Activated T-cell treated with anti-CD3 and anti-CD28 coated beads, Interleukin-2, amount 50 U/mL, for 72 hours (primary cell): ENCODE data around the gene C3orf20. TPM values are rescaled to one million over a fixed set of nuclear protein-coding genes. Genes with fewer than 3 reads are reported as not detected.

Source experiments
- ATAC-seq, 2 donors: fragments of 150-1000 bp; cut with Tn5 transposase; replicated peaks in 1 of 2; 2 replicates each; pipeline ENCODE4 v1.10.0; 2021; ENCODE audit warnings: moderate library complexity in 2 of 2, mild to moderate bottlenecking in 1 of 2
- DNase-seq, 2 donors: peaks; one replicate each; pipeline ENCODE4 v3.0.0; 2021 to 2022; ENCODE audit warnings: mixed read lengths in 1 of 2
- H3K27ac Mint-ChIP-seq: one replicate; pipeline ENCODE4 v1.8.0; 2022; ENCODE audit warnings: mild to moderate bottlenecking, moderate library complexity, mixed read lengths
- H3K27me3 Mint-ChIP-seq: one replicate; pipeline ENCODE4 v1.8.0; 2022; ENCODE audit warnings: low read depth, mixed read lengths
- H3K36me3 Mint-ChIP-seq, 2 donors: one replicate each; pipeline ENCODE4 v1.8.0; 2022; ENCODE audit warnings: mixed read lengths in 2 of 2, mild to moderate bottlenecking in 1 of 2; ENCODE audit not compliant: insufficient read depth in 2 of 2
- H3K4me1 Mint-ChIP-seq: one replicate; pipeline ENCODE4 v1.8.0; 2022; ENCODE audit warnings: low read depth, mixed read lengths
- H3K4me3 Mint-ChIP-seq, 2 donors: one replicate each; pipeline ENCODE4 v1.8.0; 2022; ENCODE audit warnings: mild to moderate bottlenecking in 2 of 2, mixed read lengths in 2 of 2, moderate library complexity in 2 of 2
- H3K9me3 Mint-ChIP-seq, 2 donors: one replicate each; pipeline ENCODE4 v1.8.0; 2022; ENCODE audit warnings: mixed read lengths in 2 of 2
- total RNA-seq, 2 donors: library from RNA; stranded (reverse); gene quantifications; one replicate each; pipeline ENCODE4 v1.2.3, GENCODE V29; 2022

Gene C3orf20
- total RNA-seq, 2 donors from 2014 or later = 0.51 to 1.1 TPM

- H3K27me3 Mint-ChIP-seq = no peaks in the 10 kb centered on the region
- H3K36me3 Mint-ChIP-seq = no peaks in the 10 kb centered on the region
- DNase-seq (no peak), ATAC-seq (no peak)
- no peak overlapping the region for H3K4me3 Mint-ChIP-seq
- H3K4me1 Mint-ChIP-seq = peaks cover 5% of the 10 kb centered on the region
- H3K27ac Mint-ChIP-seq = no peak overlapping the region
- H3K9me3 Mint-ChIP-seq = no peaks in the 10 kb centered on the region
Measured at GRCh38 chr3:14758297-14758696, 83.4 kb downstream of the C3orf20 start.

GRCh38 chr3:14758959-14759358 is 84.0 kb downstream of the C3orf20 start:
- H3K36me3 Mint-ChIP-seq = no peaks in the 10 kb centered on the region
- no peaks in the 10 kb centered on the region for H3K27me3 Mint-ChIP-seq
- no peak overlapping the region for H3K27ac Mint-ChIP-seq
- DNase-seq (no peak), ATAC-seq (no peak)
- H3K4me3 Mint-ChIP-seq = no peak overlapping the region
- peaks cover 5% of the 10 kb centered on the region for H3K4me1 Mint-ChIP-seq
- H3K9me3 Mint-ChIP-seq = no peaks in the 10 kb centered on the region

DNA sequence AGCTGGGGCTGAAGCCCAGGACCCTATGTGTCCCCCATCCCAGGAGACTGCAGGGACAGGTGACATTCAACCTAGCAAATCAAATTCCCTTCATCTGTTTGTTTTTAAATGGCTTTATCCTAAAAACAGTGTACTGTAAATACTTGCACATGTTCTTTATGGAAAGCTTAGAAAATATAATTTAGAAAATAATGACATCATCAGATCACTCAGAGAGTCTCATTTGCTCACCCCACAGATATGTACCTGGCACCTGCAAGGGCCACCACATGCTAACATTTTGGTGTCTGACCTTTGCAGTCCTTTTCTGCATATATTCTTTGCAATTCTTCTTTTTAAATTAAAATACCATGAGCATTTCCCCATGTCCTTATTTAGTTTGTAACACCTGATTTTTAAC is 85.2 kb downstream of the C3orf20 start:
- DNase-seq (no peak), ATAC-seq (no peak)
- H3K27me3 Mint-ChIP-seq = no peaks in the 10 kb centered on the region
- H3K9me3 Mint-ChIP-seq = no peaks in the 10 kb centered on the region
- H3K4me3 Mint-ChIP-seq = no peak overlapping the region
- no peak overlapping the region for H3K27ac Mint-ChIP-seq
- H3K4me1 Mint-ChIP-seq = peaks cover 5% of the 10 kb centered on the region
- H3K36me3 Mint-ChIP-seq = no peaks in the 10 kb centered on the region

- Mint-ChIP-seq H3K9me3 (no peaks in the 10 kb centered on the region), H3K4me1 (peaks cover 5% of the 10 kb centered on the region), H3K27me3 (no peaks in the 10 kb centered on the region), H3K36me3 (no peaks in the 10 kb centered on the region), H3K4me3 (no peak overlapping the region), H3K27ac (no peak overlapping the region)
- ATAC-seq = no peak
- no peak for DNase-seq
Measured at GRCh38 chr3:14761121-14761672, 86.3 kb downstream of the C3orf20 start.

DNA sequence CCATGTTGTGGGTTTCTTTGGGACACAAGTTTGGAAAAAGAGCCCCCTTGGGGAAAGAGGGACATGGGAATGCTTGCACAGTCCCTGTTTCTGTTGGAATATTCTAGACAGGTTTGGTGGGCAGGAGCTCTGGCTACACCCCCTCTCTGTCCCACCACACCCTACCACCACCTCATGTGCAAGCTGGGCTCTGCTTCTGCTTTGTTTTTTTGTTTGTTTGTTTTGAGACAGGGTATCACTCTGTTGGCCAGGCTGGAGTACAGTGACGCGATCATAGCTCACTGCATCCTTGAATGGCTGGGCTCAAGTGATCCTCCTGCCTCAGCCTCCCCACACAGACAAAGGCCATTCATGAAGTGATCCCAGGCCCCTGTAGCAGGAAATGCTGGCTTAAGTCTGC is 86.9 kb downstream of the C3orf20 start:
- no peak overlapping the region for H3K4me3 Mint-ChIP-seq
- no peak for ATAC-seq
- H3K4me1 Mint-ChIP-seq = peaks cover 5% of the 10 kb centered on the region
- H3K27ac Mint-ChIP-seq = no peak overlapping the region
- H3K27me3 Mint-ChIP-seq = no peaks in the 10 kb centered on the region
- no peak for DNase-seq
- no peaks in the 10 kb centered on the region for H3K36me3 Mint-ChIP-seq
- no peaks in the 10 kb centered on the region for H3K9me3 Mint-ChIP-seq

DNA sequence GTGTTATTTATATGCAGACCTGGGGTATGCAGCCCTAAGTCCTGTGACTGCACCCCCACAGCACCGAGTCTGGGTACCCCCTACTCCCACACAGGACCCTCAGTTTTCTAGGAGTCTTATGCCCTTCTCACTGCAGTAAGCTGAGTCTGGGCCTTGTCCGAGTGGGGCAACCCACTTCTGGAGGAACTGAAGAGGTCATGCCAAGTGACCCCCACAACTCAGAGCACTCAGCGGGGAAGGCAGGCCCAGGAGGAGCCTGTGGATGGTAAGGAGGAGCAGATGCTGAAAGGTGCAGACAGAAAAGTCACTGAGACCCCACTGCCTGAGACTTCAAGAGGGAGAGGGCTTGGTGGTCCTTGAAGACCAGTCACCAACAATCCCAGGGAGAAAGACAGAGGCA is 87.8 kb downstream of the C3orf20 start:
- H3K4me3 Mint-ChIP-seq = no peak overlapping the region
- ATAC-seq = no peak
- H3K9me3 Mint-ChIP-seq = no peaks in the 10 kb centered on the region
- no peak overlapping the region for H3K27ac Mint-ChIP-seq
- no peak for DNase-seq
- H3K27me3 Mint-ChIP-seq = no peaks in the 10 kb centered on the region
- peaks cover 5% of the 10 kb centered on the region for H3K4me1 Mint-ChIP-seq
- H3K36me3 Mint-ChIP-seq = no peaks in the 10 kb centered on the region

DNA sequence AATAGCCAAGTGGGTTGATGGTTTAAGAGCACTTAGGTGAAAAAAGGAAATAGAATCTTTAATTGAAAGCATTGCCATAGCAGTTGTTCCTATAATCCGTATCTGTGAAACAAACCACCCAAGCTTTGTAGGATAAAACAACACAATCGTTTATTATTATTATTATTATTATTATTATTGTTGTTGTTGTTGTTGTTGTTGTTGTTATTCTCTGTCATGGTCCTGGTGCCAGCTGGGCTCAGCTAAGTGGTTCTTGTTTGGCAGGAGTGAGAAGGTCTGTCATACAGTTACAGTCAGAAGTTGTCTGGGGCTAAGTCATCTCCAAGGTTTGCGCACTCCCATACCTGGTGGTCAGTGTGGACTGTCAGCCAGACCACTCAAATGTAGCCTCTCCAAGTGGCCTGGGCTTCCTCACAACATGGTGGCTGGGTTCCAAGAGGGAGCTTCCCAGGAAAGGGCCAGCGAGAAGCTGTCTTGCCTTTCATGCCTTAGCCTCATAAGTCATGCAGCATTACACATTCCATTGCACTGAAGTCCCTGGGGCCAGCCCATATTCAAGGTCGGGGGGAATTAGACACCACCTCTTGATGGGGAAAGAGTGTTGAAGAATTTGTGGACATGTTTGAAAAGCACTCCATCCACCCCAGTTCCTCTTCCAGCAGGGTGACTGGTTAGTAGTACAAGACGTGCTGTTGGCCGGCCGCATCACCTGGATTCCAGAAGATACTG is 89.6 kb downstream of the C3orf20 start:
- no peaks in the 10 kb centered on the region for H3K27me3 Mint-ChIP-seq
- H3K27ac Mint-ChIP-seq = no peak overlapping the region
- no peak overlapping the region for H3K4me3 Mint-ChIP-seq
- no peak for DNase-seq
- peaks cover 5% of the 10 kb centered on the region for H3K4me1 Mint-ChIP-seq
- H3K36me3 Mint-ChIP-seq = no peaks in the 10 kb centered on the region
- ATAC-seq = no peak
- H3K9me3 Mint-ChIP-seq = no peaks in the 10 kb centered on the region

GRCh38 chr3:14765060-14765400 is 90.1 kb downstream of the C3orf20 start:
- H3K27ac Mint-ChIP-seq = no peak overlapping the region
- ATAC-seq = no peak
- H3K36me3 Mint-ChIP-seq = no peaks in the 10 kb centered on the region
- no peak overlapping the region for H3K4me3 Mint-ChIP-seq
- no peaks in the 10 kb centered on the region for H3K27me3 Mint-ChIP-seq
- peaks cover 5% of the 10 kb centered on the region for H3K4me1 Mint-ChIP-seq
- no peak for DNase-seq
- no peaks in the 10 kb centered on the region for H3K9me3 Mint-ChIP-seq

DNA sequence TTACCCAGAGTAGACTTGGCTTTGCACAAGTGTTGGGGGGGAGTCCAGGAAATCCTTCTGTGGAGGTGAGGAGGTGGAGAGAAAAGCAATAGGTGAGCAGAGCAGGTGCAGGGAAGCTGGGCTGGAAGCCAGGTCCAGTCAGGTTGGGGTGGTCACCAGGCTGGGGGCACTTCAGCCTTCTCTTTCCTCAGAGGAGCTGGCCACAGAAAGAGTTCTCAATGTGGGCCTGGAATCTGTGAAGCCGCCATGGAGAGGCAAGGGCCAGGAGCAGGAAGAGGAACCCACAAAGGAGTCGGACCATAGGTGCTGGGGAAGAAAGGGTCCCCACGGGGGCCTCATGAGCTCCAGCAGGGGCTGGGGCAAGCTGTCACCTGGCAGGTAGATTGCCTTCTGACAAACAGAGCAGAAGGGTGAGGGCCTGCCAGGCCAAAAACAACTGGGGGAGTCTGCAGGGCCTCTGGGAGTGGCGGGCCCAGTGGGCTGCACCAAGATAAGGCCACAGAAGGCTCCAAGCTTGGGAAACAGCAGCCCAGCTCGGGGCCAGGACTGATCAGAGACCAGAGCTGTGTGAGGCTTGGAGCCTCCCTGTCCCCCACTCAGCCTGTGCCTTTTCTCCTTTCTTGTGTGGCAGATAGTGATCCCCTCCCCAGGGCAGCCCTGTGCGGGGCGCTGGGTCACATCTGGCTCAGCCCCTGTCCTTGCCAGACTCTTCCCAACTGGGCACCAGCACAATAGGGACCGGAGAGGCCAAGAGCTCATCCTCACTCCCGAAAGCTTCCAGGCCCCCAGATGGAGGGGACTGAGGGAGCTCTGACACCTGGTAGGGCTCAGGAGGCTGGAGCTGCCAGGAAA is 90.9 kb downstream of the C3orf20 start:
- no peak overlapping the region for H3K4me3 Mint-ChIP-seq
- H3K9me3 Mint-ChIP-seq = no peaks in the 10 kb centered on the region
- H3K36me3 Mint-ChIP-seq = no peaks in the 10 kb centered on the region
- ATAC-seq (no peak), DNase-seq (no peak)
- H3K4me1 Mint-ChIP-seq = peaks cover 5% of the 10 kb centered on the region
- H3K27ac Mint-ChIP-seq = no peak overlapping the region
- no peaks in the 10 kb centered on the region for H3K27me3 Mint-ChIP-seq

GRCh38 chr3:14766428-14767244 is 91.7 kb downstream of the C3orf20 start:
- Mint-ChIP-seq H3K27me3 (no peaks in the 10 kb centered on the region), H3K36me3 (no peaks in the 10 kb centered on the region), H3K4me3 (no peak overlapping the region), H3K9me3 (no peaks in the 10 kb centered on the region), H3K27ac (no peak overlapping the region), H3K4me1 (peaks cover under 1% of the 10 kb centered on the region)
- no peak for DNase-seq
- ATAC-seq = no peak

GRCh38 chr3:14767245-14768051 is 92.5 kb downstream of the C3orf20 start:
- ATAC-seq (no peak), DNase-seq (no peak)
- no peak overlapping the region for H3K27ac Mint-ChIP-seq
- no peaks in the 10 kb centered on the region for H3K27me3 Mint-ChIP-seq
- no peaks in the 10 kb centered on the region for H3K36me3 Mint-ChIP-seq
- no peak overlapping the region for H3K4me3 Mint-ChIP-seq
- no peaks in the 10 kb centered on the region for H3K9me3 Mint-ChIP-seq
- H3K4me1 Mint-ChIP-seq = no peaks in the 10 kb centered on the region

DNA sequence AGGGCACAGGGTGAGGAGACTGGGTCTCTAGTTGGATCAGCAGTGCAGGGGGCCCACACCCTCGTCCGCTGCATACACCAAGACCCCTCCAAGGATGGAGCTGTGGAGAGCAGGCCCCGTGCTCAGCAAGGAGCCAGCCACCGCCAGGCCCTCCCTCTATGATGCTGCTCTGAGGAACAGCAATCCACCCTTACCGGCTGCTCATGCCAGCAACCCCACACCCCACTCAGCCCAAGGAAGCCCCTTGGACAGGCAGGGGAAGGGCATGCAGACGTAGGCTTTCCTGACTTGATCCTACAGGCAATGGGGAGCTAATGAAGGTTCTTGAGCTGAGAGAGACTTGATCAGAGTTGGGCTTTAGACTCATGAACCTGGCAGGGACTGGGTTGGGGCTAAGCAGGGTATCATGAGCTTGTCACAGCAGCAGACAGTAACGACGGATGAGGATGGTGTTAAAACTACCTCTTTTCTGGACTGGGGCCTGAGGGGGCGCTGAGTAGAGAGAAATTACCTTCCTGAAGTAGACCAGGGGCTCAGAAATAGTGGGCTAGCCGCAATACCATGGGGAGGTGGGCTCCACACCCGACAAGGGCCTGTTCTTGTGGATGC is 93.3 kb downstream of the C3orf20 start:
- H3K27ac Mint-ChIP-seq = no peak overlapping the region
- no peaks in the 10 kb centered on the region for H3K9me3 Mint-ChIP-seq
- no peaks in the 10 kb centered on the region for H3K4me1 Mint-ChIP-seq
- H3K4me3 Mint-ChIP-seq = no peak overlapping the region
- no peaks in the 10 kb centered on the region for H3K27me3 Mint-ChIP-seq
- no peak for DNase-seq
- no peaks in the 10 kb centered on the region for H3K36me3 Mint-ChIP-seq
- ATAC-seq = peak in 1 of 2 donors; percentile 19
